Natural killer cell (primary cell): Measurements from ENCODE around the gene ST8SIA3. TPM values are rescaled to one million over a fixed set of nuclear protein-coding genes. Genes with fewer than 3 reads are reported as not detected.

Source experiments
- ATAC-seq, 3 donors: fragments of 150-1000 bp in 2 of 3; fragments of 200-7000 bp in 1 of 3; cut with Tn5 transposase; 1 replicate in 1 of 3; 2 replicates in 2 of 3; pipeline ENCODE4 v1.10.0; 2021; ENCODE audit warnings: mild to moderate bottlenecking in 2 of 3, moderate library complexity in 2 of 3
- DNase-seq, 2 donors: peaks; one replicate each; pipeline versions ENCODE4 v3.0.0 to v3.0.0-alpha.2; 2013 to 2021; ENCODE audit warnings: mixed read lengths in 1 of 2
- H3K27ac ChIP-seq: one replicate; pipeline ENCODE4 v1.5.1; 2013; ENCODE audit warnings: mild to moderate bottlenecking, low read length
- H3K27me3 ChIP-seq: one replicate; pipeline ENCODE4 v1.6.1; 2013; ENCODE audit warnings: low read length; ENCODE audit not compliant: control insufficient read depth, insufficient read depth
- H3K36me3 ChIP-seq: one replicate; pipeline ENCODE4 v1.6.1; 2013; ENCODE audit warnings: low read length; ENCODE audit not compliant: control insufficient read depth, insufficient read depth
- H3K4me1 ChIP-seq: one replicate; pipeline ENCODE4 v1.6.1; 2013; ENCODE audit warnings: low read length; ENCODE audit not compliant: control insufficient read depth, insufficient read depth
- H3K4me3 ChIP-seq: one replicate; pipeline ENCODE4 v1.5.1; 2013; ENCODE audit warnings: low read length
- H3K9me3 ChIP-seq: one replicate; pipeline ENCODE4 v1.6.1; 2013; ENCODE audit warnings: low read length; ENCODE audit not compliant: control insufficient read depth, insufficient read depth
- H3K27ac Mint-ChIP-seq, 2 donors: one replicate each; pipeline ENCODE4 v1.8.0; 2022; ENCODE audit warnings: mild to moderate bottlenecking in 2 of 2, mixed read lengths in 2 of 2, moderate library complexity in 1 of 2
- H3K27me3 Mint-ChIP-seq, 2 donors: one replicate each; pipeline ENCODE4 v1.8.0; 2022; ENCODE audit warnings: low read depth in 2 of 2, mixed read lengths in 2 of 2
- H3K36me3 Mint-ChIP-seq: one replicate; pipeline ENCODE4 v1.8.0; 2022; ENCODE audit warnings: mixed read lengths
- H3K4me1 Mint-ChIP-seq, 2 donors: one replicate each; pipeline ENCODE4 v1.8.0; 2022; ENCODE audit warnings: mixed read lengths in 2 of 2
- H3K4me3 Mint-ChIP-seq: one replicate; pipeline ENCODE4 v1.8.0; 2022; ENCODE audit warnings: mild to moderate bottlenecking, moderate library complexity, mixed read lengths
- H3K9me3 Mint-ChIP-seq, 2 donors: one replicate each; pipeline ENCODE4 v1.8.0; 2022; ENCODE audit warnings: mixed read lengths in 2 of 2
- CTCF ChIP-seq: fragments of 200-600 bp; IDR thresholded peaks from one replicate; pipeline ENCODE4 v1.8.0; 2022; ENCODE audit warnings: antibody characterized with exemption
- WGBS: methylation state at CpG from one replicate; pipeline ENCODE4 v1.1.7; 2013; ENCODE audit warnings: missing lambda C conversion rate; ENCODE audit not compliant: insufficient coverage; 5-methylcytosine and 5-hydroxymethylcytosine counted together
- intact Hi-C: fragments of 100-400 bp; cut with micrococcal nuclease; formaldehyde crosslinking; loops from one replicate; pipeline ENCODE4 v1.14.2; 2022
- total RNA-seq, 4 donors: library from RNA; stranded (reverse); fragments of 120-200 nt in 1 of 4; gene quantifications; one replicate each; pipeline versions ENCODE4 v1.2.3 to v1.2.4, GENCODE V29; 2013 to 2022

ST8SIA3 gene
- total RNA-seq, 3 donors from 2014 or later (not counting 1 experiment from before 2014, with no cell fraction given): not detected

GRCh38 chr18:57347784-57348183 lies 4.6 kb upstream of the ST8SIA3 start:
- WGBS: 79% methylated on average over 11 of the region's 11 CpGs
- Mint-ChIP-seq H3K9me3 (peaks cover 0 to 2% of the 10 kb centered on the region in 2 donors), H3K27me3 (peaks cover 21 to 35% of the 10 kb centered on the region in 2 donors)

GRCh38 chr18:57352761-57353136 lies 392 bp downstream of the ST8SIA3 start:
- Histone ChIP-seq H3K27ac (no peak overlapping the region), H3K9me3 (peaks cover 3% of the 10 kb centered on the region), H3K4me1 (no peaks in the 10 kb centered on the region), H3K36me3 (no peaks in the 10 kb centered on the region), H3K4me3 (no peak overlapping the region), H3K27me3 (peaks cover 20% of the 10 kb centered on the region)
- Mint-ChIP-seq H3K9me3 (peaks cover 6 to 9% of the 10 kb centered on the region in 2 donors), H3K4me3 (no peak overlapping the region), H3K27me3 (peaks cover 42 to 57% of the 10 kb centered on the region in 2 donors), H3K27ac (no peak overlapping the region), H3K36me3 (peaks cover 10% of the 10 kb centered on the region), H3K4me1 (no peaks in the 10 kb centered on the region)
- 6% methylated on average over 21 of the region's 23 CpGs for WGBS
- DNase-seq: no peak
- intact Hi-C loops: no loop called here
- no peak for TF ChIP-seq CTCF
- ATAC-seq: no peak

More at GRCh38 chr18:57347784-57348183, 4.6 kb upstream of the ST8SIA3 start:
- DNase-seq (no peak), ATAC-seq (no peak)
- H3K36me3 Mint-ChIP-seq: no peaks in the 10 kb centered on the region
- H3K4me1 Mint-ChIP-seq: no peaks in the 10 kb centered on the region
- no peak overlapping the region for H3K4me3 Mint-ChIP-seq
- no peak overlapping the region for H3K27ac ChIP-seq
- no peaks in the 10 kb centered on the region for H3K4me1 ChIP-seq
- intact Hi-C loops: no loop called here
- H3K27ac Mint-ChIP-seq: no peak overlapping the region
- H3K9me3 ChIP-seq: peaks cover 1% of the 10 kb centered on the region
- TF ChIP-seq CTCF: no peak
- peaks cover 9% of the 10 kb centered on the region for H3K27me3 ChIP-seq
- no peaks in the 10 kb centered on the region for H3K36me3 ChIP-seq
- H3K4me3 ChIP-seq: no peak overlapping the region

- H3K4me1 ChIP-seq: no peaks in the 10 kb centered on the region
- H3K27ac Mint-ChIP-seq: no peak overlapping the region
- peaks cover 3% of the 10 kb centered on the region for H3K9me3 ChIP-seq
- ATAC-seq (no peak), DNase-seq (no peak)
- no peaks in the 10 kb centered on the region for H3K36me3 ChIP-seq
- intact Hi-C loops: no loop called here
- WGBS: 10% methylated on average over 56 of the region's 61 CpGs
- H3K9me3 Mint-ChIP-seq: peaks cover 6 to 9% of the 10 kb centered on the region in 2 donors
- H3K4me3 Mint-ChIP-seq: no peak overlapping the region
- no peak overlapping the region for H3K4me3 ChIP-seq
- TF ChIP-seq CTCF: no peak
- peaks cover 42 to 57% of the 10 kb centered on the region in 2 donors for H3K27me3 Mint-ChIP-seq
- peaks cover 10% of the 10 kb centered on the region for H3K36me3 Mint-ChIP-seq
- peaks cover 20% of the 10 kb centered on the region for H3K27me3 ChIP-seq
- no peak overlapping the region for H3K27ac ChIP-seq
- H3K4me1 Mint-ChIP-seq: no peaks in the 10 kb centered on the region
Measured at GRCh38 chr18:57353137-57353939, 981 bp downstream of the ST8SIA3 start.
